Activated CD8-positive, alpha-beta memory T cell treated with anti-CD3 and anti-CD28 coated beads, Interleukin-2, amount 50 U/mL, for 1 hour (primary cell): ENCODE measurements around the gene NSF.
"Not testable (repeated sequence)": the region's sequence is repeated elsewhere in the genome, so short reads cannot be mapped to it uniquely, and the experiment has no call there.

Experiments
- DNase-seq: peaks from one replicate; pipeline ENCODE4 v3.0.0-alpha.2; 2020; ENCODE audit errors: extremely low read depth

Gene NSF

GRCh38 chr17:46590157-46591146 is at the start of gene NSF:
Gene NSF, plus strand, starts transcription at chr17:46590669. Its CDS starts 107 bp downstream, at chr17:46590776.
- not testable (repeated sequence) for DNase-seq

GRCh38 chr17:46548607-46549006 is 41.9 kb upstream of the NSF start:
- DNase-seq = not testable (repeated sequence)

GRCh38 chr17:46559155-46559554 is 31.3 kb upstream of the NSF start:
- DNase-seq = not testable (repeated sequence)

- not testable (repeated sequence) for DNase-seq
Measured at GRCh38 chr17:46560048-46560447, 30.4 kb upstream of the NSF start.

GRCh38 chr17:46566284-46566683 is 24.2 kb upstream of the NSF start:
- not testable (repeated sequence) for DNase-seq

- DNase-seq = not testable (repeated sequence)
Measured at GRCh38 chr17:46566980-46567379, 23.5 kb upstream of the NSF start.

GRCh38 chr17:46571796-46572195 is 18.7 kb upstream of the NSF start:
- DNase-seq = not testable (repeated sequence)

- DNase-seq = not testable (repeated sequence)
Measured at GRCh38 chr17:46579083-46580075, 11.1 kb upstream of the NSF start, which contains the start of gene ARL17A. Gene ARL17A, minus strand, starts transcription at chr17:46579691. Its CDS starts 3,369 bp downstream, at chr17:46576322.

- not testable (repeated sequence) for DNase-seq
Measured at GRCh38 chr17:46580082-46580481, 10.4 kb upstream of the NSF start.

- not testable (repeated sequence) for DNase-seq
Measured at GRCh38 chr17:46585444-46585843, 5.0 kb upstream of the NSF start.

- DNase-seq = not testable (repeated sequence)
Measured at GRCh38 chr17:46591332-46591731, 863 bp downstream of the NSF start.

GRCh38 chr17:46598344-46598931 is 8.0 kb downstream of the NSF start:
- not testable (repeated sequence) for DNase-seq

- not testable (repeated sequence) for DNase-seq
Measured at GRCh38 chr17:46600767-46601166, 10.3 kb downstream of the NSF start.

- not testable (repeated sequence) for DNase-seq
Measured at GRCh38 chr17:46603125-46603524, 12.7 kb downstream of the NSF start.

GRCh38 chr17:46611304-46611703 is 20.8 kb downstream of the NSF start:
- DNase-seq = not testable (repeated sequence)

GRCh38 chr17:46613876-46614275 is 23.4 kb downstream of the NSF start:
- DNase-seq = not testable (repeated sequence)

- DNase-seq = not testable (repeated sequence)
Measured at GRCh38 chr17:46617121-46617520, 26.7 kb downstream of the NSF start.

GRCh38 chr17:46618975-46619374 is 28.5 kb downstream of the NSF start:
- DNase-seq = not testable (repeated sequence)

- not testable (repeated sequence) for DNase-seq
Measured at GRCh38 chr17:46623790-46624189, 33.3 kb downstream of the NSF start.

- DNase-seq = not testable (repeated sequence)
Measured at GRCh38 chr17:46624726-46625125, 34.3 kb downstream of the NSF start.

- not testable (repeated sequence) for DNase-seq
Measured at GRCh38 chr17:46627452-46627851, 37.0 kb downstream of the NSF start.
